GM04504 (cell line): ENCODE data around the gene EZH2.

ENCODE experiments used
- DNase-seq: peaks from one replicate; pipeline ENCODE4 v3.0.0-alpha.2; 2012; ENCODE audit warnings: low read depth

EZH2 gene

GRCh38 chr7:148884049-148884298, at the start of gene EZH2:
EZH2 (minus strand) TSS chr7:148884291; CDS start chr7:148847298, 36,993 bp downstream.
- no peak for DNase-seq

GRCh38 chr7:148931470-148931869, 47.4 kb upstream of the EZH2 start:
- no peak for DNase-seq

DNA sequence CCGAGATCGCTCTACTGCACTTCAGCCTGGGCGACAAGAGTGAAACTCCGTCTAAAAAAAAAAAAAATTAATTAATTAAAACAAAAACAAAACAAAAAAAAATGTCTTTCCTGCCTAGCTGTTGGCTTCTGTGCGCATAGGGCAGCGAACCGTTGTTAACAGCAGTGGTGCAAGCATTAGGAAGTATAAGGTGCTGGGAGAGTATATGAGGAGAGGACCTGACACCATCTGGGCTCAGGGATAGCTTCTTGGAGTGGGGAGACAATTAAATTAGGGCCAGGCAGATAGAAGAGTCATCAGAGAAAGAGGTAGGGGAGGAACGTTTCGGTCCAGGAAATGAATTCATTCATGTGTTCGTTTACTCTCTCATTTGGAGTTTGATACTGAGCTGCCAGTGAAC, 46.2 kb upstream of the EZH2 start:
- no peak for DNase-seq

DNA sequence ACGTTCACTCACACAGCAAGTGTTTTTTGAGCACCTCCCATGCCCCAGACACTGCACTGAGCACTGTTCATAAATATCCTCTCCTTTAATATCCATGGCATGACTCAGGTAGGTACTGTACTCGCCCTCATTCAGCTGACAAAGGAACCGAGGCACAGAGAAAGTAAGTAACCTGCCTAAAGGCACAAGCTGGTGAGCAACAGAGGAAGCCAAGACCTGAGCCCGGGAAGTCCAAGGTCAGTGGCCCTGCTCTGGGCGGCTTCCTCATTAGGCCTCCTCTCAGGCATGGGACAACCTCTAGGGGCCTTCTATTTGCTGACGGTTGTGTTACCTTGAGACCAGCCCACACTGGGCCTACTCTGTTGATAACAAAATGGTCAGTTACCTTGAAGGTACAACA, 45.1 kb upstream of the EZH2 start:
- DNase-seq = no peak

DNA sequence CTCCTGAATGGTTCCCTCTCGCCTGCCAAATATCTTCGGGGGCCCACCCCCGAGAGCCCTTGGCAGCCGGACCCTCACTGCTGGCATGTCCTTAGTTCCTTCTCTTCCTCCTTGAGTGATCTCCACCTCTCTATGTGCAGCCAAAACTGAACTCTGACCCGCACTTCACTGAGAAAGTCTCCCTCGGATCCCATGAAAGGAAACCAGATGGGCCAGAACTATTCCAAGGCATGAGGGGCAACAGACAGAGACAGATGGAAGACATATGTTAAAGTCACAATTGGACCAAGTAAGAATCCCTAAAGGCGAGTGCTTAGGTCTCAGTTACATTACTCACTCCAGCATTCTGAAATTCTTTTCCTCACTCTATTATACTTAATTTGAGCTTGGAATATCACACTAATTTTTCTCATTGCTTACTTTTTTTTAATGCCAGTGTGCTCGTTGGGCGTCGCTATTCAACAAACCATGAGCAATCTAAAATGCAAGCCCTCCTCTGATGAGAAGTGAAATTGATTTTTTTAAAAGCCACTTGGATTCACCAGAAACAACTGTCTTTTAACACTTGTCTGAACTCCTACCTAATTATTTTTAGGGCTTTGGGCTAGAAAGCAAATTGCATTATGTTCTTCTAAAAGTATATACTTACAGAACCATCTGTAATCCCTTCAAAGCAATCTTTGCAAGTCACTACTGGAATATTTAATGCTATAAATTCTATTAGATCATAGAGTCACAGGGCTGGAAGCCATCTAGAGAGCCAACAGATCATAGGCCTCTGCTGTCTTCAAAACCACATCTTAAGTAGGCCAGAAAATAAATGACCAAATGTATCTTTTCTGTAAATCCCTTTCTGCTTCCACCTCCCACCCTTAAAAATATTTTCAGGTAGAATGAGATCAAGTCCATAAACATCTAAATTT, 43.3 kb upstream of the EZH2 start:
- DNase-seq = no peak

DNA sequence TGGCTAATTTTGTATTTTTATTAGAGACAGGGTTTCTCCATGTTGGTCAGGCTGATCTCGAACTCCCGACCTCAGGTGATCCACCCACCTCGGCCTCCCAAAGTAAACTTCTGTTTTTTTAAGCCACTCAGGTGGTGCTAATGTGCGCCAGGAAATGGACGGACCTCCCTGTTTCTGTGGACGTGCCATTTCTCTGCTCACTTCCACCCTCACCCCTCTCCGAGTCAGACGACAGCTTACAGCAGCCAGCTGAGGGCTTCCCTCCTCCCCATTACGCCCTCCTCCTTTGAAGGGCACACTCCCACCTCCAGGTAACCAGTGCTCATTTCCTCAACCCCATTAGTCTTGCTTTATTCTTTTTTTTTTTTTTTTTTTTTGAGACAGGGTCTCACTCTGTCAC, 41.7 kb upstream of the EZH2 start:
- no peak for DNase-seq

- DNase-seq = no peak
These were observed 39.9 kb upstream of the EZH2 start for GRCh38 chr7:148924011-148924410.

DNA sequence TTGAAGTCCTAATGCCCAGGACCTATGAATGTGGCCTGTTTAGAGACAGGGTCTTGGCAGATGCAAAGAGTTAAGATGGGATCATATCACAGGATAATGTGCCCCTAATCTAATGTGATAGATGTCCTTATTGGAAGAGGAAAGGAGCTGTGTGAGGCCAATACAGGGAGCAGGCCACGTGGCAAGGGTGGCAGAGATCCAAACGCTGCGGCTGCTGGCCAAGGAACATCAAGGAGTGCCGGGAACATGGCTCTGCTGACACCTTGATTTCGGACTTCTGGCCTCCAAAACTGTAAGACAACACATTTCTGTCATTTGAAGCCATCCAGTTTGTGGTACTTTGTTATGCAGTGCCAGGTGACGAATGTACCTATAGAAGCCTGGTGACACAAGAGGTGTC, 37.7 kb upstream of the EZH2 start:
- DNase-seq = no peak

DNA sequence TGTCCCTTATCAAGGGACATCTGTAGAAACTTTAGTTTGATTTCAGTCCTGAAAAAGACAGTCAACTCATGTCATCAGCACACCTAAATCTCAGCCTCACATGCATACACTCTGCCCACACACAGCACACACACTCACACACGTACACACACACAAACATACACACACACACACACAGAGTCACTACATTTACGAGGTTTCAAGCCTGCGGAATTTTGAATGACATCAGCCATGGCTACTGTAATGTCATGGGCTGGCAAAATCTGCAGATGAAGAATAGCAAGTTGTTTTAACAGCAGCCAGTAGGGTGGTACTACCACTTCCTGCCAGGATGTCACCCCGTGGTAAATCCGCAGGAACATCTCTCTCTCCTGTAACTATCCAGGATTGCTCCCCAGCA, 37.1 kb upstream of the EZH2 start:
- DNase-seq = no peak

GRCh38 chr7:148919859-148920258, 35.8 kb upstream of the EZH2 start:
- DNase-seq = no peak

GRCh38 chr7:148918058-148918596, 34.0 kb upstream of the EZH2 start:
- DNase-seq = no peak

GRCh38 chr7:148916186-148916585, 32.1 kb upstream of the EZH2 start:
- peak; percentile 24 for DNase-seq

GRCh38 chr7:148915211-148915610, 31.1 kb upstream of the EZH2 start:
- DNase-seq = no peak

GRCh38 chr7:148914208-148914777, 30.2 kb upstream of the EZH2 start:
- no peak for DNase-seq

DNA sequence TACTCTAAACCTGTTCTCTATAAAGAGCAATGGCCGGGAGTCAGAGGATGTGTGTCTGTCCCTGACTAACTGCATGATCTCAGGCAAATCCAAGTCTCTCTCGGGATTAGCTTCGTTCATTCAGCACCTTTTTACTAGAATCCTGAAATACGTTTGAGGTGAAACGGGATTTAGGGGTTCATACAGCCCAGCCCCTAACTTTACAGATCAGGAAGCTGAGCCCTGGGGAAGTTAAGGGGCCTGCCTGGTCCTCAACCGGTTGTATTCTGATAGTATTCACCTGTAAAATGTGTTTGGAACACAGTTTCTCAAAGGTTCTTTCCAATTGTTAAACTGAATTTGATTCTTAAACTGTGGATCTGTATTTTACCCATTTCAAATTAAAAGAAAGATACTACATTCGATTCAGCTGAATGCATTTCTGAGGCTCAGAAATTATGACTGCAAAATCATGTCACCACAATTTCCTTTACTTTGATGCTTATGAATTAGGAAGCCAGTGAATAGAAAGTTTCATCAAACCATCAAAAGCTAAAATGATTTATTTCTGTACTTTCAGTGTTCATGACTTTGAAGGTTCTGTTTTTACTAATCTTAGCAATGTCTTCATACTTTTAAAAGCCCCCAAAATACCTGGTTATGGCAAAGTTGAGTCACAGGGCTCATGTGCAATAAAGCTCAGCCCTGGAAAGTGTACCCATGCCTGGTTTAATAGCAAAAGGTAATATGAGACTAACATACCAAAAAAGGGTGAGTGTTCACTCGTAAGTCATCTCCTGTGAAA, 28.9 kb upstream of the EZH2 start:
- DNase-seq = no peak

- no peak for DNase-seq
These were observed 28.1 kb upstream of the EZH2 start for GRCh38 chr7:148912151-148912550.

DNA sequence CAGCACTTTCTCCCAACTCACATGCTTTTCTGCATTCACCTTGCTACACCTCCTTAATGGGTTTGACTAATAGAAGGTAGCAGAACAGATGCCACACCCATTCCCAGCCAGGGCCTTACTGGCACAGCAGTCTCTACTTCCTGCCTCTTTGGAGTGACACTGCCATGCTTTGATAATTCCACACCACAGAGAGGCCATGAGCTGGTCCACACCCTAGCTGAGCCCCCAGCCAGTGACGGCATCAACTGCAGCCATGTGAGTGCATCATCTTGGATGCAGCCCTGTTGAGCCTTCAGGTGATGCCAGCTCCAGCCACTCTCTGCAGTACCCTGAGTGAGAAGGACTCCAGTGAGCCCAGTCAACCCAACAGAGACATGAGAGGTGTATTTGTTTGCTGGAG, 27.5 kb upstream of the EZH2 start:
- DNase-seq = no peak

GRCh38 chr7:148909568-148909967, 25.5 kb upstream of the EZH2 start:
- DNase-seq = no peak

GRCh38 chr7:148906707-148907498, 22.8 kb upstream of the EZH2 start:
- DNase-seq = no peak

DNA sequence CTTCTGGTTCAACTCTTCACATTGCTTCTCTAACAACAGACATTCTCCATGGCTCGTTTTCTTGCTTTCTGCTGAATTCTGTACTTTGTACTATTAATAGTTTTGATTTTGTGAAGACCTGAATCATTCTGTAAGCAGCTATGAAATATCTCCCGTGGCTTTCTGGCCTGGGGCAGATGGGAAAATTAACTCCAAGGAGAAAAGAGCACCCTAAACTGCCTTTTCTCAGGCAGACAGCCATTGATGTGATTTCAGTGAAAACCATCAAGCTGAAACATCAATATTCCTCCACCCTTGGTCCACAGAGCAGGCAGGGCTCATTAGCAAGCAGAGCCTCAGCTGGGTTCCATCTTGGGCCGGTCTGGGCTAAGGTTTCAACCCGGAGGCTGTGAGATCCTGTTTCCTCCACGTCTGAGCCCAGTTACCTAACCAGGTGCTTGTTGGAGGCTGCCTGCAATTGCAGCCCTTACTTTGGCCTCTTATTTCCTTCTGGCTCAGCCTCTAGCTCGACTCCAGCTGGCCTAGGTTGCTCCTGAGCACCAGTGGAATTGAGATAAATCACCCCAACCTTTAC, 21.1 kb upstream of the EZH2 start:
- no peak for DNase-seq

- no peak for DNase-seq
These were observed 19.4 kb upstream of the EZH2 start for GRCh38 chr7:148903504-148903903.

GRCh38 chr7:148901178-148901577, 17.1 kb upstream of the EZH2 start:
- DNase-seq = no peak
